Stomach smooth muscle (tissue), 2 donors: Measurements from ENCODE around the gene SLC25A39.
A peak's percentile ranks its signal among the peaks of the same experiment; 100 is the strongest.
"Not testable (repeated sequence)": the region's sequence is repeated elsewhere in the genome, so short reads cannot be mapped to it uniquely, and the experiment has no call there.

Experiments used
- H3K27ac ChIP-seq: one replicate; pipeline ENCODE4 v1.7.0; 2013; ENCODE audit warnings: mild to moderate bottlenecking, low read length, inconsistent platforms
- H3K27me3 ChIP-seq, 2 donors: one replicate each; pipeline ENCODE4 v1.7.0; 2013; ENCODE audit warnings: low read length in 2 of 2; ENCODE audit not compliant: insufficient read depth in 2 of 2, control insufficient read depth in 1 of 2
- H3K36me3 ChIP-seq, 2 donors: one replicate each; pipeline ENCODE4 v1.7.0; 2013; ENCODE audit warnings: low read length in 2 of 2; ENCODE audit not compliant: control insufficient read depth in 2 of 2, insufficient read depth in 2 of 2
- H3K4me1 ChIP-seq: one replicate; pipeline ENCODE4 v1.7.0; 2013; ENCODE audit warnings: low read length; ENCODE audit not compliant: control insufficient read depth, insufficient read depth
- H3K4me3 ChIP-seq, 2 donors: one replicate each; pipeline ENCODE4 v1.7.0; 2013; ENCODE audit warnings: low read length in 2 of 2
- H3K9ac ChIP-seq, 2 donors: one replicate each; pipeline ENCODE4 v1.7.0; 2013; ENCODE audit warnings: low read length in 2 of 2, mild to moderate bottlenecking in 1 of 2
- H3K9me3 ChIP-seq, 2 donors: one replicate each; pipeline ENCODE4 v1.7.0; 2013; ENCODE audit warnings: low read length in 2 of 2; ENCODE audit not compliant: control insufficient read depth in 2 of 2
- donor health status: healthy.
- donor health status: Pancreatic carcinoma.

The SLC25A39 gene

GRCh38 chr17:44324571-44325275 lies at the start of gene SLC25A39:
Gene SLC25A39, minus strand, starts transcription at chr17:44324823. Its CDS starts 1,261 bp downstream, at chr17:44323562.
- peak within 1 kb of the TSS; percentile 86 to 91 for H3K9ac ChIP-seq
- peak within 1 kb of the TSS; percentile 86 to 89 for H3K4me3 ChIP-seq
- H3K27ac ChIP-seq = peak within 1 kb of the TSS; percentile 94
- H3K9me3 ChIP-seq = no peaks in the 10 kb centered on the region
- H3K4me1 ChIP-seq = peaks cover 20% of the 10 kb centered on the region
- no peaks in the 10 kb centered on the region for H3K27me3 ChIP-seq
- peaks cover 16 to 17% of the 10 kb centered on the region in 2 donors for H3K36me3 ChIP-seq

- H3K9ac ChIP-seq = no peak overlapping the region
- no peaks in the 10 kb centered on the region for H3K9me3 ChIP-seq
- no peaks in the 10 kb centered on the region for H3K36me3 ChIP-seq
- no peak overlapping the region for H3K27ac ChIP-seq
- peaks cover 0 to 7% of the 10 kb centered on the region in 2 donors for H3K27me3 ChIP-seq
- H3K4me1 ChIP-seq = peaks cover 13% of the 10 kb centered on the region
- no peak overlapping the region for H3K4me3 ChIP-seq
Observed at GRCh38 chr17:44372036-44372435, 47.4 kb upstream of the SLC25A39 start.

- not testable (repeated sequence) for H3K27me3 ChIP-seq, H3K36me3 ChIP-seq, H3K27ac ChIP-seq, H3K4me3 ChIP-seq, H3K9me3 ChIP-seq, H3K9ac ChIP-seq, H3K4me1 ChIP-seq
Observed at GRCh38 chr17:44369414-44370023, 44.9 kb upstream of the SLC25A39 start.

- H3K9ac ChIP-seq, H3K4me3 ChIP-seq, H3K4me1 ChIP-seq, H3K27me3 ChIP-seq, H3K9me3 ChIP-seq, H3K36me3 ChIP-seq, H3K27ac ChIP-seq: not testable (repeated sequence)
Observed at GRCh38 chr17:44368391-44369243, 44.0 kb upstream of the SLC25A39 start.

- Histone ChIP-seq H3K4me1 (peaks cover 9% of the 10 kb centered on the region), H3K27ac (no peak overlapping the region), H3K36me3 (no peaks in the 10 kb centered on the region), H3K27me3 (peaks cover 2 to 4% of the 10 kb centered on the region in 2 donors), H3K9ac (no peak overlapping the region), H3K9me3 (no peaks in the 10 kb centered on the region), H3K4me3 (no peak overlapping the region)
Observed at GRCh38 chr17:44367231-44367979, 42.8 kb upstream of the SLC25A39 start.

GRCh38 chr17:44365051-44365450 lies 40.4 kb upstream of the SLC25A39 start:
- peaks cover 11% of the 10 kb centered on the region for H3K4me1 ChIP-seq
- not testable (repeated sequence) for H3K36me3 ChIP-seq, H3K27me3 ChIP-seq, H3K9ac ChIP-seq, H3K9me3 ChIP-seq, H3K27ac ChIP-seq, H3K4me3 ChIP-seq

GRCh38 chr17:44363613-44364159 lies 39.1 kb upstream of the SLC25A39 start, which contains the start of gene FAM171A2:
Gene FAM171A2, minus strand, starts transcription at chr17:44363853. Its CDS starts 139 bp downstream, at chr17:44363714.
- H3K9ac ChIP-seq = peak within 1 kb of the TSS in 1 of 2 donors; percentile 53
- H3K27me3 ChIP-seq = peaks cover 4 to 7% of the 10 kb centered on the region in 2 donors
- H3K36me3 ChIP-seq = no peaks in the 10 kb centered on the region
- H3K4me3 ChIP-seq = peak within 1 kb of the TSS; percentile 63 to 73
- peaks cover 11% of the 10 kb centered on the region for H3K4me1 ChIP-seq
- no peak within 1 kb of the TSS for H3K27ac ChIP-seq
- H3K9me3 ChIP-seq = no peaks in the 10 kb centered on the region

- Histone ChIP-seq H3K9ac (peak overlapping the region in 1 of 2 donors; percentile 53), H3K4me3 (peak overlapping the region; percentile 63 to 73), H3K27ac (no peak overlapping the region), H3K4me1 (peaks cover 11% of the 10 kb centered on the region), H3K27me3 (peaks cover 4 to 7% of the 10 kb centered on the region in 2 donors), H3K9me3 (no peaks in the 10 kb centered on the region), H3K36me3 (no peaks in the 10 kb centered on the region)
Observed at GRCh38 chr17:44362949-44363612, 38.5 kb upstream of the SLC25A39 start.

- no peak overlapping the region for H3K27ac ChIP-seq
- H3K9me3 ChIP-seq = no peaks in the 10 kb centered on the region
- H3K4me1 ChIP-seq = peaks cover 11% of the 10 kb centered on the region
- no peak overlapping the region for H3K9ac ChIP-seq
- peak overlapping the region in 1 of 2 donors; percentile 73 for H3K4me3 ChIP-seq
- peaks cover 1 to 7% of the 10 kb centered on the region in 2 donors for H3K27me3 ChIP-seq
- no peaks in the 10 kb centered on the region for H3K36me3 ChIP-seq
Observed at GRCh38 chr17:44362459-44362948, 37.9 kb upstream of the SLC25A39 start.
